Ecto neural progenitor cell (in vitro differentiated cells): ENCODE results near the gene USP2.

Experiments used
- DNase-seq: peaks from one replicate; pipeline ENCODE4 v3.0.0-alpha.2; 2018; ENCODE audit warnings: low spot score

USP2 gene

DNA sequence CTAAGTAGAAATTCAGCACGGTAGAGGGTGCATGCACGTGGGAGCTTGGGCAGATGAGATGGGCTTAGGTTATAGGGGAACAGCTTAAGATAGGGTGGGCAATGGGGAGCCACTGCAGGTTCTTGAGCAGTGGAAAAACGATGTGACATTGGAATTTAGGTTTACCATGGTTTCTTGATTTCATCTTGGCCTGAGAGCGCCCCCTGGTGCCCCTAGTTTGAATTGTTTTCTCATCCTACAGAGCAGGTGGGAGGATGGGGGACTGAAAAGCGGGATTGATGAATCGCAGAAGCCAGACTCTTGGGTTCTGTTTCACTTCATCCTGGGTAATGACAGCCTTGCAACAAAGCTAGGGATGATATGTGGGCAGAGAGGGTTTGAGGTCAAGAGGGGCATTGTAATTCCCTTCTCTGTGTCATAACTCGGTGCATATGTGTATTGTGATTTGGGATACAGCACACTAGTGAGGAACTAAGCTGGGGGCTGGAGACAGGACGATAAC is 57.9 kb downstream of the USP2 start:
- peak; percentile 86 for DNase-seq

DNA sequence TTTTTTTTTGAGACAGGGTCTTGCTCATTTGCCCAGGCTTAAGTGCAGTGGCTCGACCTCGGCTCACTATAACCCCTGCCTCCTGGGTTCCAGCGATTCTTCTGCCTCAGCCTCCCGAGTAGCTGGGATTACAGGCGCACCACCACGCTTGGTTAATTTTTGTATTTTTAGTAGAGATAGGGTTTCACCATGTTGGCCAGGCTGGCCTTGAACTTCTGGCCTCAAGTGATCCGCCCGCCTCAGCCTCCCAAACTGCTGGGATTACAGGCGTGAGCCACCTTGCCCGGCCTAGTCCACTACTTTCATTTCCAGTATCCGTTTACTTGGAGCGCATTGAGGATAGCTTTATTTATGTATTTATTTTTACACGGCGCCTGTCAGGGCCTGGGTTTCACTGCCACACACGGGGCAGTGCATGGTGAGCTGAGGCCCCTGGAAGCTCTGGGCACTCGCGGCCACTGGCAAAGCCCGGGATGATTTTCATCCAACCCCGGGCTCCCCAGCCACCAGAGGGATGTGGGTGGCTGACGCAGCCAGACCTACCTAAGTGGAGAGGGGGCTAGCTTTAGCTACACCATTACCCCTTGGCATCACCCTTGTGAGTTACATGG is 58.5 kb downstream of the USP2 start:
- no peak for DNase-seq

DNA sequence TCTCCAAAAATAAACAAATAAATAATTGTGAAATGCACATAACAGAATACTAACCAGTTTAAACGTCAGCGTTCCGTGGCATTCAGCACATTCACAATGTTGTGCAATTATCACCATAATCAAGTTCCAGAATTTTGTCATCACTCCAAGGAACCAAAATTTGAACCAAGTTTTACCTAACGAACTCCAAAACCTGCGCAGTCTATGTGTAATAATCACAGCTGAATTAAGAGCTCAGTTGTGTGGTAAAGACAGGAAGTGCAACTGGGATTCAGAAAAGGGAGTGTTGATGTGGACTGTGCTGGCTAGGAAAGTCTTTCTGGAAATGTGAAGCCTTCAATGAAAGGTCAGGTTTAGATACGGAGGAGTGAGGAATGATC is 59.1 kb downstream of the USP2 start:
- no peak for DNase-seq

DNA sequence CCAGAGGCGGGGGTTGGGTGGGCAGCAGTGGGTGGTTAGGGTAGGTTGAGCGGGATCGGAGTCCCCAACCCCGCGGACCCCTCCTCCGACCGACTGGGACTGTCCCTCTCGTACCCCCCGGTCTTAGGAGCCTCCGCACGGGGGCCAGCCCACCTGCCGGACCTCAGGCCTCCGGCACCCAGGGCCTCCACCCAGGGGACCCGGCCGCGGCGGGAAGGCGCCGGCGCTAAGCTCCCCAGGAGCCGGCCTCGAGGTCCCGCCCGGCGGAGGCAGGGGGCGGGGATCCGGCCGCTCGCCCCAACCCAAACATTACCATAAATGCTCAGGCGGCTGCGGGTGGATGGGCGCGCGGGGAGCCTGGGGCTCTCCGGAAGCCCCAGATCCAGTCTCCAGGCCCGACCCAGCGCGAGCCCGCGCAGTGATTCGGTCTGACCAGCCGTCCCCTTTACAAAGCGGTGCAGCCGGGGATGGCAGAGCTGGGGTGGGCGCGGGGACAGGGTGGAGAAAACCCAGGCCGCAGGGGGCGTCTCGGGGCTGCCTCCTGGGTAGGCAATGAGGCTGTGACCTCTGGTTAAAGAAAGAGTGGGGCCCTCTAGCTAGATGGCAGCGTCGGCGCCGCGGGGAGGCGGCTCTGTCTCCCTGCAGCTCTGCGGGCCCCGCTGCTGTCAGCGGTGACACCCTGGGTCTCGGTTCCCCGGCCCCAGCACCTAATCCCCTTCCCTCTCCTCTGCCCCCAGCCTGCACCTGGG is 60.5 kb downstream of the USP2 start:
- DNase-seq = peak; percentile 83

DNA sequence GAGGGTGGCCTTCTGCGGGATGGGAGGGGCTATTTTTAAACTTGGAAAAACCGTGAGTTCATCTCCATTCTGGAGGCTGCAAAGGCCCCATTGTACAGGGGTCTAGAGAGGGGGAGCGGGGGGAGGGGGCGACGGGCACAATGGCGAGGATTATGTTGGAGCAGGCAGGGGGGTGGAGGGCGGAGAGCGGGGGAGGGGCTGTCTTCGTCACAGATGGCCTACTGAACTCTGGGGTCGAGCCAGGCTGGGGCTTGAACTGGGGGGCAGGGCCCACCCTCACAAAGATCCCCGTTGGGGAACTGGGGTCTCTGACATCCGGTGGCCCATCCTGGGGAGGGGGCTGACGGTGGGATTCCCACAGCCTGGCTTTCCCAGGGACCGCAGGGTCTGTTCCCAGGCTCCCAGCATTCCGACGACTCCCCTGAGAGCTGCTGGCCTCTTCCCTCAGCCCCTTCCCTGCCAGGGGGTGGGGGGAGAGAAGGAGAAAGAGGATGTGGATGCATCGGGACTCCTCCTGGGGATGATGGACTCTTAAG is 61.2 kb downstream of the USP2 start:
- no peak for DNase-seq

DNA sequence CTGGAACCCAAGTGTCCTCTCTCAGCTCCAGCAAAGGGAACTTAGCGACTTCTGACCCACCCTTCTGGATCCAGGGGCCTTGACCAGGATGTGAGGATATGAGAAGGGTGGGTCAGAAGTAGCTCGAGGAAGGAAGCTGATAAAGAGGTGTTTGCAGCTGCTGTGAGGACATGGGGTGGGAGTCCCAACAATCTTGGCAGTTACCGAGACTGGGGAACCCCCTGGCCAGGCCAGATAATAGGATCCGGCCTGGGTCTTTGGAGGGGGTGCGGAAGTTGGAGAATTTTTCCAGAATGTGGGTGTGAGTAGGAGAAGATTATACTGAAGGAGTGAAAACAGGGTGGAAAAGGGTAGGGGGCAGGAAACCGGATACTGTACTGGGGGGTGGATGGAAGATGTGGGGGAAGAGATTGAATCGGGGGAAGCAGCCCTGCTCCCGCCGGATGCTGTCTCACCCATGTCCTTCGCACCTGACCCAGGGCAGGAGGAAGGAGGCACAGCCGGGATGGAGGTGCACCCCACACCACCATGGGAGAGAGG is 61.7 kb downstream of the USP2 start:
- DNase-seq = no peak

DNA sequence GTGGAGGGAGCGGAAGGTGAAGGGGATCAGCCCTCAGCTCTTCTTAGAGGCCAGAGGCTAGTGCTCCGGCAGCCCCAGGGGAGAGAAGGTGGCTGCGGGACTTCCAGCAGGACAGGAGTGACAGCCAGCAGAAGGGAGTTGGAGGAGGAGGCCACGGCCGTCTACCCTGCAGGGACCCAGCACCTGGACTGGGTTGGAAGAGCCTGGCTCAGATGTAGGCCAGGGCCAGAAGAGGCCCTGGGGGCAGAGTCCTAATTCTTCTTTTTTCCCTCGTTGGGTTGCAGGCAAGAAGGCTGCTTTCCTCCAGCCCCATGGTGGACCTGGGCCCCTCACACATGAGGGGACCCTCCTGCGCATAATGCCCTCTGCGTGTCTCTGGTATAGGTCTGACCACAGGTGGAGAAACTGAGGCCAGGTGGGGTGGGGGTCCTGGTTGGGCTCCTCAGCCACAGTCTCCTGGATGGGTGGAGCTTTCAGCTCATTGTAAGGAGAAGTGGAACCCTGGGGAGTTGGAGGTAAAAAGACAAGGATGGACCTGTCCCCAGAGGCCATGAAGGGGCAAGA is 62.3 kb downstream of the USP2 start:
- DNase-seq = no peak

DNA sequence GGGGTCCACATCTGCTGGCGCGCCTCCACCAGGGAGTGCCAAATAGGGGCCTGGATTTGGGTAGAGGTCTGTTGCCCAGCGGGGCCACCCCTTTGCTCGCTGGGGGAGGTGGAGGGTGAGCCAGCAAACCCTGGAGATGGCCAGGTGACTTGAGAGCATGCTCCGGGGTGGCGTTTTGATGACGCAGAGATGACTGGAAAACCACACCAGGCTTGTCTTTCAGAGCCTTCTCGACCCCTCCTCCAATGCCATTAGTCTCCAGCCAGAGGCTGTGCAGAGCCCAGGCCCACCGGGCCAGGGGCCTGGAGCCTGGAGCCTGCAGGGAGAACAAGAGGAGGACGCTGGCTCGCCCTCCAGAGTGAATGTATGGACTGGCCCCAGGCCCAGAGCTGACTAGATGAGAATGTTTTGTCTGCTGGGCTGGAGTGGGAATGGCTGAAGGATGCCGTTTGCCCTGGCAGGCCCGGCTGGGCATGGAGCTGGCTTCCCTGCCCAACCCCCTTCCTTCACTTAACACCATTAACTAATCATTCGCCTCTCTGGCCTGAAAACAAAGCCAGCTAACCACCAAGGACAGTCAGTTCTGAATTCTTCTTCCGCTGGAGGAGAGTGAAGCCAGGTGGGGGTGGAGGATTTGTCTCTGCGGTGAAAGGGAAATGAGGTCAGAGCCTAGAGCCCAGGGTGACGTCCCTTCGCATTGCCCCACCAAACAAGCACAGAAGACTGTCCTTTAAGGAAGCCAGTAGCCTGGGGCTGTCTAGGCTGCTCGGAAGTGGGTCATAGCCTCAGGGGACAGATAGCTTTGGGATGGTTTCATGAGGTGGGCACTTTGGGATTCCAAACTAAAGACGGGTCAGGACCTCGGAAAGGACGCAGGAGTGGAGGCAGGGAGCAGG is 63.0 kb downstream of the USP2 start:
- DNase-seq = no peak

DNA sequence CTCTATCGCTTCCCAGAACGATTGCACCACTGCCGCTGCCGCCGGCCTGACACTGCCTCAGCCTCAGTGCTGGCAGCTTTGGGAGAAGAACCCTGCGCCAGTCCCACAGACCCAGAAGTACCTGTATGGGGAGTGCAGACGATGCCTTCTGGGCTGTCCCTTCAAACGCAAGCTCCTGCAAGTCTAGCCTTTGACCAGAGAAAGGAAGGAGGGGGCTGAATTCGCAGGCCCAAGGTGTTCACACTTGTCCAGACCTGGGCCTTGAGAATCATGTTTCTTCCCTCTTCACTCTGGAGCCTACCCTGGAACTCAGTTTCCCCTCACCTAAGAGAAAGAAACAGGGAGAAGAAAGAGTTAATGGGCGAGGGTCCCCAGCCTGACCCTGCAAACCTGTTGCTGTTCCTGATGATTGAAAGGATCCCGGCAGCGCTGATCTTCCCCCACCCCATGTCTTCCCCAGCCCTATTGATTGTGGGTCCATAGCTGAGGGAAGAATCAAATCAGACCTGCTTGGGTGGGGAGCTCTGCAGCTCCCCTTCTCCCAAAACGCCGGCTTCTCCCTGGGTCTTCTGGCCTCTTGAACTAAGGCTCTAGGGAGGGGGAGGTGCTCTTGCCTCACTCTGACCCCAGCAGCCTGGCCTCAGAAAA is 63.8 kb downstream of the USP2 start:
- DNase-seq = no peak

DNA sequence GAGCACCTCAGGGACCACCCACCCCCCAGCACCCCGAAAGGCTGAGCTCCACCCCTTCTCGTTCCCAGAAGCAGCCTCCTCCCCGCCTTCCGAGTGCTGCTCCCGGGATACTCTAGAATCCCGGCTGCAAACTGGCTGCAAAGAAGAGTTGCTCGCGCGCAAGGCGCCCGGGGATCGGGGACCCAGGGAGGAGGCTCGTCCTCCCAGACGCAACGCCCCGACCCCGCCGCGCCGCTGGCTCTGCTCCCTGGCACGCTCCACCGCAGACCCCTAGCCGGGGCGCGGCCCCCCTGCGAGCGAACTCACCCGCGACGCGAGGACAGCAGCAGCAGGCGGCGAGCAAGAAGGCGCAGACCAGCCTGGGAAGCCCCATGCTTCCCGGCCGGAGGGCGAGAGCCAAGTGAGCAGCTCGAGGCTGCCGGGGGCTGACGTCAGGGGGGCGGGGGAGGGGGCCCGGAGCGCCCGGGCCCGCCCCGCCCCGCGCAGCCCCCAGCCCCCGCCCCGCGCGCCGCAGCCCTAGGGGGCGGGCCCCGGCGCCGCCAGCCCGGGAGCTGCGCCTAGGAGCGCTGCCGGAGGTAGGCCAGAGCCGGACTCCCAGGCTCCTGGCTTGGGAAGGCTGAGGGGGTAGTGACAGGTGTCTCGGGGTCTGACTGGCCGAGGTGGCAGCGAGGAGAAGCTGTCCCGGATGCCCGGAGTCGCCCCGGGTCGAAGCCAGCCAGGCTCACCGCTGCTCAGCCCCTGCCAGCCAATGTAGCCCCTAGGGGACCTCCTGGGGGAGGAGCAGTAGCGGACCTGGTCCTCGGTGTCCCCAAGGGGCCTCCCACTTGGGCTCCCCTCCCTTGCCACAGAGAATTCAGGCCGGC is 64.5 kb downstream of the USP2 start, which contains the start of gene MCAM:
Gene MCAM, minus strand, starts transcription at position 402 of the 863 bp plus-strand sequence. Its CDS starts 29 bp downstream, at position 373.
- DNase-seq = peak; percentile 79

DNA sequence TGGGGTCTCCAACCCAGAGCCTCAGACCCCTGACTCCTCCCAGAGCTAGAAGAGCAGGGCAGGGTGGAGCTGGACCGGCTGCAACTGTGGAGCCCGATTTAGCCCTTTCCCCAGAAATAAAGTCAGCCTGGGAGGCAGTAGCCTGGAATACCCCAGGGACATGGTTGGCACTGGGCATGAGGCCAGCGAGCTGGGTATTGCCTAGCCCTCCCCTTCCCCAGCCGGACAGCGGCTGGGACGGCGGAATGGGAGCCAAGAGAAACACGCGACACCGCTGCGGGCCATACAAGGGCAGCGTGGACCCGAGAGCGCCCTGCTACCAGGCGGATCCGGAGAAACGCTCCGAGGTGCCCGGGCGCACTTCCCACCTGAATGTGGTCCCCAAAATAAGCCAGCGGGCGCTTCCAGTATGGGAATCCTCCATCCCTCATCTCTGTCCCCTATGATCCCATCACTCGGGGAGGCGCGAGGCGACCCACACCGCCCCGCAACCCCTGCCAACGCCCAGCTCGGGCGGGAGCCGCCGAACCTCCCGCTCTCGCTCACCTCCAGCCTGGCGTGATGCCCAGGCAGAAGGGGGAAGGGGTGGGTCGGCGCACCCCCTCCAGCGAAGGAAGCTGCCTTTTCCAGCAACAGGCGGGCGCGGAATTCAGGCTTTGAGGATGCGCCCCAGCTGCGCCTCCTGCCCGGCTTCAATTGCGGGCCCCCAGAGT is 65.3 kb downstream of the USP2 start:
- DNase-seq = no peak

DNA sequence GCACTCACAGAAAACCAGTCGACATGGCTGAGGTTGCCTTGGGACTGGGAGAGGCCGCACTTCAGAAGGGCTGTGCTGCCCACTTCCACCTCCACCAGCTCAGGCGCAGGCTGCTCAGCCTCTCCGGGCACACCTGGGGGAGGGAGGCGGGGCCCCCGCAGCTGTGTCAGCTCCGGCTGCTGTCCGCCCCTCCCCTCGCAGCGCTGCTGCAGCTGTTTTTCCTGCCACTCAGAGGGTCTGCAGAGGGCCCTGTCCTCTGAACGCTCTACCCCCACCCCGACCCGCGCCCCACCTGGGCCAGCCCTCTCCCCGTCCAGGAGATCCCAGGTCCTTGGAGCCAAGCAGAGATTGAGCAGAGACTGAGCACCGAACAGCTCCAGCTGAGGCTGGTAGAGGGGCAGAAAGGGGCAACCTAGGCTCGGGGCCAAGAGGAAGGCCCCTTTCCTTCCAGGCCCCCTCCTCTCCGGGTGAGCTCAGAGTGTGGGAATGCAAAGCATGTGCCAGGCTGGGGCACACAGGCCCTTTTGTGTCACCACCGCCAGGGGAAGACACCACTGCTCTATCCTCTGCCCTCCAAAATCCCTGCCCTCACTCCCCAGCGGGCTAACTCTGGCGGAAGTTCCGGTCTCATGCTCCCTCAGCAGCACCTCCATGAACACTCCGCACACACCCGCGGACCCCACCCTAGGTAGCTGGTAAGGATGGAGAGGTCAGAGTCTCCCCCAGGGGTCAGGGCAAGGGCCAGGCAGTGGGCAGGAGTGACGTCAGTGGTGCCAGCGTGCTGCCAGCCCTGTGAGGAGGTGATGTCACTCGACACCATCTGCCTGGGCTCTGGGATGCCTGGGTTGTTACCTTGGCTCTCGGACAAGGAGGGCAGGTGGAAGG is 66.1 kb downstream of the USP2 start:
- no peak for DNase-seq

DNA sequence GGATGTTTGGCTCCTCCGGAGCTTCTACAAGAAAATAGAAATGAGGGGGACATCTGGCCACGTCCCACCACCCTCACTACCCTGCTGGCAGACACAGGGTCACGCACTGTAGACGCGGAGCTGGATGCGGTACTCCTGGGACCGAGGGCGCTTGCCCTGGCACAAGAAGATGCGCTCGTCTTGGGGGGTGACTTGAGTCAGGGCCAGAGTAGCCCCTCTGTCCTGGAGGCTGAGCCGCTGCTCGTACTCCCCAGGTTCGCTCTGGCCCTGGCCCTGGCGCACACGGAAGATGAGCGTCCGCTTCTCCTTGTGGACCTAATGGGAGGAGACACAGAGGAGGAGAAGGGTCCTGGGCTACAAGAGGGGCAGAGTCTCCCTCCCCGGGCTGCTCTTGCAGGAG is 66.8 kb downstream of the USP2 start:
- no peak for DNase-seq

DNA sequence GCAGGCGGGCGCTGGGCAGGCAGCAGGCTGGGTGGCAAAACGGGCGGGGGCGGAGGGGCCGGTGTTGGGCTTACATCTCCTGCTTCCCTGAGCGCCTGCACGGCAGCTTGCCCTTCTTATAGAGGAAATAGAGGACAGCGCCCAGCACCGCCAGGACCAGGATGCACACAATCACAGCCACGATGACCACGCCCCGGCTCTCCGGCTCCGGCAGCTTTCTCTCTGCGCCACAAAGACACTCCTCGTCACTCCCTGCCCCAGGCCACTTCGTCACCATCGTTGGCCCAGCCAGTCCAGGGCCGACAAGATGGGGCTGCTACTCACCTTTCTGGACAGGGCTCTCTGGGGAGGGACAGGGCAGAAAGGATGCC is 70.8 kb downstream of the USP2 start:
- no peak for DNase-seq

DNA sequence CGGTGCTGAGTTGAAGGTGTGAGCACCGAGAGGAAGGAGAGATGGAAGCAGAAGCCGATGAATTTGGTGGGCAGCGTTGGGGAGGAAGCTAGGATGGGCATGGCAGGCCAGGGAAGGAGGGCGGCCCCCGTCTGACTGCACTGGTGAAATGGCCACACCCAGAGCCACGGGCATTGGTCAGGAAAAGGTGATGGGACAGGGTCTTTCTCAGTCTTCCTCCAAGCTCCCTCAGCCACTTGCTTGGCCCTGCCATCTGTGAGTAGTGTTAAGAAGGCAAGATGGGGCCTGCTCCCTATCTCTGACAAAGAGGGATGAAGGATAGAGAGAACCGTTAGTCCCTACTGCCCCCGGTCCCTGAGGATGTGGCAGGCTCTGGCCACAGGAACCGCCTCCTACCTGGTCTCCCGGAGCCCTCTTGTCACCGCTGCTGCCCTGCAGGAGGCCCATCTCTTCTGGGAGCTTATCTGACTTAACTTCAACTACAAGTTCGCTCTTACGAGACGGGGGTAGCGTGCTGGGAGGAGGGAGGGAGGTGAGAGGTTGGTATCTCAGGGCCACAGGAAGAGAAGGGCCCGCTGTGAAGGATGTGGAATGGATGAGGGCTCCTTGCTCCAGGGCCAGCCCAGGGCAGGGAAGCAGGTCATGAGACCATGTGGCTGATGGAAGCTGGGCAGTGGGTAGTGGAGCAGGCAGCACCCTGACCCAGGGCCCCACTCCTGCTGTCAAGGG is 71.4 kb downstream of the USP2 start:
- no peak for DNase-seq

DNA sequence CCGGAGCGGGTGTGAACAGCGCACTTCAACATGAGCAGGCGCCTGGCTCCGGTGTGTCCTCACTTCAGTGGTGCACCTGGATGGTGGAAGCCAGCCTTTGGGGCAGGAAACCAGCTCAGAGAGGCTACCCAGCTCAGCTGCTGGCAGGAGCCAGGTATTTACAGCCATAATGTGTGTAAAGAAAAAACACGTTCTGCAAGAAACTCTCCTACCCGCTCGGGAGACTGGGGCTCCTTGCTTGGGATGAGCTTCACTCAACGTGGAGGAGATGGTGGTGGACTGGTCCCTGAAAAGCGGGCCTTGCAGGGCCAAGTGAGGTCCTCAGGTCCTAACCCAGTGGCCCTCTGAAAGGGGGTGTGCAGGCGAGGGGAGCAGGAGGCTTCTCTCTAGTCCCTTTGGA is 72.1 kb downstream of the USP2 start:
- DNase-seq = no peak

DNA sequence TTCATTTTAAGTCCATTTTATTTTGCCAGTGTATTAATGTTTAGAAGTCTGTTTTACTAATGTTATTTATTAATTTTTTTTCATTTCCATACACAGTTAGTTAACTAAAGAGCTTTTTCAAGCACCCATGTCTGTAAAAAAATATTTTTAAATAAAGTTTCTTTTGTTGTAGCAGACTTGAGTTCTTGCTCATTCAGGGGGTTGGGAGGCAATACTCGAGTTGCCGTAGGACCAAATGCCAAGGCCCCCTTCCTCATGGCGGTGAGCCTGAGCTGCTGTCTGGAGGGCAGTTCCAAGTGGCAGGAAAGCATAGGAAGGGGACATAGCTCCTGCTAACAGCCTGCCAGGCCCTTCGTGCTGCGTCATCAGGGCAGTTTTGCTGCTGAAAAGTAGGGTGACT is 73.5 kb downstream of the USP2 start:
- DNase-seq = no peak

DNA sequence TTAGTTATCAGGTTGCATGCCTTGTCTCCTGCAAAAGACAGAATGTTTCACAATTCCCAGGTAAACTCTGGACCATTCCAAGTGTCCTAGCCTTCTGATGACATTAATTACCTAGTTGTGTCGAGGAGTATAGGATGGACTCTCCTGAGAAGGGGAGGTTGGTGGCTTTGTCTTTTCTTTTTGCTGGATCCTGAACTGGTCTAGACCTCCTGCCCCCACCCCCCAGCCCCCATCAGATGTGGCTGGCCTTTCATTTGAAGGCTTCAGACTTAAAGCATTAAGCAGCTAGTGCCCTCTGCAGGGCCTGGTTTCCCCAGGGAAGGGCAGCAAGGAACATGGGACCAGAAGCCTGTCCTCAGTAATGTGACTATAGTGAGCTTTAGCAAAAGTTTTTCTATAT is 74.3 kb downstream of the USP2 start:
- no peak for DNase-seq
